C1 segment of cervical spinal cord (tissue), 14 donors: Measurements from ENCODE around the gene CCDC185.
A peak's percentile ranks its signal among the peaks of the same experiment; 100 is the strongest.

Experiments
- DNase-seq, 14 donors: peaks; one replicate each; lab custom pipeline; 2025; lab: John Stamatoyannopoulos, UW

CCDC185 gene

DNA sequence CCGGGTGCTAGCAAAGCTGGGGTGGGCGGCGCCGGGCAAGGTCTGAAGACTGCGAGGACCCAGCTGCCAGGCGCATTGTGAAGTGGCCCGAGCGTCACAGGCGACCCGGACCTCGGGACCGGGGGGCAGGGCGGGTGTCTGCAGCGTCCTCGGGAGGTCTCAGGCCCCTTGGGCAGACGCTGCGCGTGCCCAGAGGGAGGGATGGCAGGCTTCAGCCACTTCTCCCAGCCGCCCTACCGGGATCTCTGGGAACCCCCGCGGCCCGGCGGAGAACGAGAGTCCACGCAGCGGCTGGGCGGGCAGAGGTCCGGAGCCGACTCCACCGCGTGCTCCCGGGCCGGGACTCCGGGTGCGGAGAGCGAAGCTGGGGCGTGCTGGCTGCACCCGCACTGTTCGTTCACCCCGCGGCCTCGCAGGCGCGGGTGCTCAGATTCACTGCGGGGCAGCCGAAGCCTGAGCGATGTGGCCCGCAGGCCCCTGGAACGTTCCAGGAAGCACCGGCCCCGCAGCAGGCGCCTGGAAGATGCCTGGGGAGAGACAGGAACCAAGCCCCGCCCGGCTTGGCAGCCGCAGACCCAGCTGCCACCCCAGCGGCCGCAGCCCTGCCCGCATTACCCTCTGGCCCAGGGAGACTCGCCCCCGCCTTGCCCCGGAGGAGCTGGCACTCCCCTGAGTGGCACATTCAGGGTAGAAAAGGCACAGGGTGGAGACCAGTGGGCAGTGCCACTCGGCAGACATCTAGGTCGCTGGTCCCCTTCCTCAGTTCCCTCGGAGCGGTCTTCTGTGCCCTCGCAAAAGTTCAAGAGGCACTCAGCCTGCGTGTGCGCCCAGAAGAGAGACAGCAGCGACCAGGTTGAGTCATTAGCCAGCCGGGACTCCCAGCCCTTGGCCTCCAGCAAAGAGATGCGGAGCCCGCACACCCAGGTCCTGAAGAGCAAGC, at the start of gene CCDC185:
TSS of gene CCDC185 (plus strand) at position 141 of the 940 bp plus-strand sequence. CDS start at position 202, 61 bp downstream.
- no peak for DNase-seq

DNA sequence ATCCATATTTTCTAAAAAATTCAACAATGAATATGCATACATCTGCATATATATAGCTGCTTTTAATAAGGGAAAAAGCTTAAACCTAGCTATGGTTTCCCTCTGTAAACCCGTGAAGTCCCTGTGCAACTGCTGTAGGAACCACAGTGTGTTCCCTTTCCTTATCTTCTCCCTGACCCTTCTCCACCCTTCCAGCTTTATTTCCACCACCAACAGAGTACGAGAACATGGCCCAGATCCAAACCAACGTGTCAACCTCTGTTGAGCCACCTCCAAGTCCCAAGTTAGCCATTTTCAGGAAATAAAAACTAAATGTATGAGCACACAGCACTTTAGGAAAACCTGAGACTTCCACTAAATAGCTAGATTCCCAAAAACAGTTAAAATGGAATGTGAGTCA, 49.5 kb upstream of the CCDC185 start:
- DNase-seq, result no peak

DNA sequence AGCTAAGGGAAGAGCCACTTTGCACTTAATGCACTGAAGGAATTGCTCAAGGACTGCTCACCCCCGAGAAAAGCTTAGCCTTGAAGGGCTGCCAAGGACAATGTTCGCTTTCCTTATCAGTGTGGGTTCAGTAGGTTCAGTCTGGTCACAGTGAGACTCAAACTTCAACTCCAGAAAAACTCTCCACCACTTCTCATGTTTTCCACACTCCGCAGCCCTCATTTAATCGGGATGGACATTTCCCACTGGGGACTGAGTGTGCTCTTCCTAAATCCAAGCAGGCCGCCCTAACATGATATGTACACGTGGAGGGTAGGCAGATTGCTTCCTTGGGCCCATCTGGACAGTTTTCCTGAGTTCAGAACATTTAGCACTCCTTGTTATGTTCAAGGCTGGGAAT, 48.7 kb upstream of the CCDC185 start:
- DNase-seq, result no peak

DNA sequence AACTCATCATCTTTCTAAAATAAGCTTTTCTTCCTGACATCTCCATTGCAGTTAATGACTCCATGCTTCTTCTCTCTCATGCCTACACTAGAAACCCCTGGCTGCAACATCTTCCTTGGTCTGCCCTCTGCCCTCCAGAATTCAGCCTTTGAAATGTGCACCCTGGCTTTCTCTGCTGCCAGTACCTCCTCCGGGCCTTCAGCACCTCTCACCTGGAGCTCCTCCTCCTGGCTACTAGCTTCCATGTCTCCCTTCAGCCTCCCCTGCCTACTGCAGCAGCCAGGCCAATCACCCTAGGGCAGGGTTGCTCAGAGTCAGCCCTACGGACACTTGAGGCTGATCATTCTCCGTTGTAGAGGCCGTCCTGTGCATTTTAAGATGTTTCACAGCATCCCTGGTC, 47.5 kb upstream of the CCDC185 start:
- no peak for DNase-seq

DNA sequence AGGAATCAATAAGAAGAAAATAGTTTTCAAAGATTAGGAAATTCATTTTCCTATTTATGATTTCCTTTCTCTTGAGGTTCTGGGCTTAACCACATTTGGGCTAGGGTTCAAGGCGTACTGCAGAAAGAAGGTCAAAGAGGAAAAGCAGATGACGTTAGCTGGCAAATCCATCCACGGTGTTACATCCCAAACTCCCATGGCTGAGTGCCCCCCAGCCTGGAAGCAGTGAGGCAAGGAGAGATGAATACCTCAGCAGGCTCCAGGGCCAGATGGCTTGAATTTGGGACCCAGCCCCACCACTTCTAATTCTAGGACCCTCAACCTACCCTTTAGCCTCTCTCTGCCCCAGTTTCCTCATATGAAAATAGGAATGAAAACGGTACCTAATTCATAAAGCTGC, 46.9 kb upstream of the CCDC185 start:
- no peak for DNase-seq

DNA sequence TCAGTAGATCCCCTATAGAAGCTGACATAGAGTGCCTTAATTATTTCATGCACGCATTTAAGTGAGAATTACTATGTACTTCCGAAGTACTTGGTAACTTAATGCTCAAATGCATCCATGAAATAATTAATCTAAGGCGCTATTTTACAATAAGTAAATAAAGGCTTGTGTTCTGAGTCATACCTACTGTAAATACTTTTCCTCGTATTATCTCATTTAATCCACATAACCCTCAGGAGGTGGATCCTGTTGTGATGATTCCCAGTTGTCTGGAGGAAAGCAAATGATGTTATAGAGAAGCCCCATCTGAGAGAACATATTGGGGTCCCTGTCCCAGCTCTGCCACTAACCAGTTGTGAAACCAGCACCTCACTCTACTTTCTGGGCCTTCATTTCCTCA, 45.6 kb upstream of the CCDC185 start:
- DNase-seq, result no peak

DNA sequence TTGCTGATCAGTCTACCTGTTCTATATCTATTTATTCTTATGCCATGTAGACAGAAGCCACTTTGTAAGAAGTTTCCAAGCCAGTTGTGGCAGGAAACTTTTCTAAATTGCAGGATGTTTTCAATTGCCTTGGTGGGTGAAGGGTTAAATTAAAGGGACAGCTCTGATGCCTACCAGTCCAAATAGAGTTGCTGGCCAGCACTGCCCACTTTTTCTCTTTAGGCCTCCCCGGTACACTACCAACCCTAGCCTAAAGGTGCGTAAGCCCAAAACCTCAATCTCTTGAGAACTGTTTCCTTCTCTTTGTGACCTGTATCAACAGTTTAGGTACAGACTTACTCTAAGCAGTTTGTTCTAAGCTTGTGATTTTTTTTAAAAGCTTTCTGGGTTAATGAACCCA, 44.8 kb upstream of the CCDC185 start:
- no peak for DNase-seq

DNA sequence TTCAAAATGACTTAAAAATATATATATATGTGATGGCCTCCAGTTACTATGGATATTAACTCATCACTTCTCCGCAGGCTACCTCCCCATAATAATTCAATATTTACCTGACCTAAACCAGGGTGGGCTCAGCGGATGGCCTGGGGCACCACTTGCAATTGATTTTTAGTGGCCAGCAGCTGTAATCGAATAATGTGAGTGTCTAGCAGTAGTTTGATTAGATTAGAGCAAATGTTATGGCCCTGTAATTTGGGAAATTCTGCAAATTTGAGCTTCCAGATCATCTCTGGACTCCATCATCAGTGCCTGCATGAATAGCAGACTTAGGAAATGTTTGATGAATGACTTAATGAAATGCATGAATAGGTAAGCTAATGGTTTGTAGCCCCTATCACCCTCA, 44.0 kb upstream of the CCDC185 start:
- DNase-seq, result no peak

DNA sequence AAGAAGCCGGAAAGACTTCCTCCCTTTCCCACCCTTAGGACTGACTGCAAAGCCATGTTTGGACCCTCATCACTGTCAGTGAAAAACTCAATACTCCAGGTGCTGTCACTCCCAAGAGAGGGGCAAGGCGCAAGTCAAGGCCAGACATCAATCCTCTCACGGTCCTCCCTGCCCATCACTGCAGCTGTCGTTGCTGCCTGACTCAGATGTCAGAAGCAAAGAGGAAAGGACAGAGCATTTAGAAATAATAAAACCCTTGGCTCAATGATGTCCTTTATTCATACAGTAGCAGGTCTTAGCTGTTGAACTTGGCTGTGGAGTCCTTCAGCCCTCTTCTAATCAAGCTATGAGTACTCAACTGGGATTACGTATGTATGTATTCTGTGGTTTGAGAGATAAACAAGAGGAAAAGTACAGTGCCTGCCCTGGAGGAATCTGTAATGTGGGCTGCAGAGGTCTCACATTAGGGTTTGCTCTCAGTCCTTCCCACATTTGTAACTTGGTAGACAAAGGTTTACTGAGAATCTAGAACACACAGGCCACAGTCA, 42.8 kb upstream of the CCDC185 start:
- no peak for DNase-seq

DNA sequence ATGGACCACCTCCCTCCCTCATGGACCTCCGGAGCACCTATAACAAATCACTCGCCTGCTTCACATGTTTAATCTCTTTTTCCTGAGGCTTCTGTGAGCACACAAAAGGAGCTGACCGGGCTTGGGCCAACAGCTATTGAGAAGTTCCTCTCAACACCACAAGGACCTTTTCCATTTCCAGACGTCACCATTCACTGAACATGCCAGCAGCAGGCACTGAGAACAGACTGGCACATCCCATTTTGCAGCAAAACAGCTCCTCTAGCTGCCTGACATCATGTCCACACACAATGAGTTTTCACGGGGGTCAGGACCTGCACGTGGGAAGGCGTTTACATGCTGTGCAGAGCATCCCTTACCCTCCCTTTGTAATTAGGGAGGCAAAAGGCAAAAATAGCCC, 40.3 kb upstream of the CCDC185 start:
- no peak for DNase-seq

DNA sequence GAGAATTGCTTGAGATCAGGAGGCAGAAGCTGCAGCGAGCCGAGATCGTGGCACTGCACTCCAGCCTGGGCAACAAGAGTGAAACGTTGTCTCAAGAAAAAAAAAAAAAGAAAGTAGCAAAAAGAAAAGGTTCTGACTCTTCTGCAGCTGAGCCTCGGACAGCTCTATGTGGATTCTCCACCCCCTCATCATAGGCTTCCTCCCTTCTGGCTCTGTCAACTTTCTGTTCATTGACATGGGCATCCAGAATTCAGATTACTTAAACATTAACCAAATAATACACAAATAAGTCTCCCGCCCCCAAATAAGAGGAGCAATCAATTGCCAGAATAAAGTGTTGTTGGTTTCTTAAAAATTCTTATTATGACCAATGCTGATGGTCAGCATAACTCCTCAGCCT, 39.3 kb upstream of the CCDC185 start:
- DNase-seq, result no peak

DNA sequence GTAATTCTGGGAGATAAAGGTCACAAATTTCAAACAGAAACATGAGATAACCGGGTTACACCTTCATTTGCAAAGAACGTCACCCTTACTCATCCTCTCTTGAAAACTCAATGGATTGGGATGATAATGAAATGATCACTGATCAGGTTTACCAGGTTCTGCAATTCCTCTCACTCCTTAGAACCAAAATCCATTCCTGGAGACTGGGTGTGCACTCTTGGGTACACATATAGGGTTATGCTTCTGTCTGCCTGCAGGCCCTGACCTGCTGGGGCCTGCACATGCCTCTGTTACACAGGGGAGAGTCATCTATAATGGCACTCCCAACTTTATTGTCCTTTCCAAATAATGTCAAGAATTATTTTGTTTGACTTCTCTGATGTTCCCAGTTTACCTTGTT, 37.5 kb upstream of the CCDC185 start:
- DNase-seq, result no peak

DNA sequence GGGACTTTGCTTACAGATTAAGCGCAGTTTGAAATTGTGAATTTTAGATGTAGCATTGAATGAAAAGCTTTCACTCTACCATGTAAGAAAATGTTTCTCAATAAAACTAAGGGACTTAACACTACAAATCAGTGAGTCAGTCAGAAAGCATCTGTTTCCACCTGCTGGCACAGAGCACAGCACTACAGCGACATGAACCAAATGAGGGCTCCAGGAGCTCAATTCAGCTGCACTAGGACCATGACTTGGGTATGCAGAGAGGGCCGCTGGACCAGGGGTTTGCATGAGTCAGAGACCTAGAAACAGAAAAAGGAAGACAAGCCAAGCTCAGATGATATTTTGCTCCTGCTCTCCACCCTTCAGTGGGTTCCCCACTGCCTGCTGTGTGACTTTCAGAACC, 34.4 kb upstream of the CCDC185 start:
- DNase-seq, result no peak

DNA sequence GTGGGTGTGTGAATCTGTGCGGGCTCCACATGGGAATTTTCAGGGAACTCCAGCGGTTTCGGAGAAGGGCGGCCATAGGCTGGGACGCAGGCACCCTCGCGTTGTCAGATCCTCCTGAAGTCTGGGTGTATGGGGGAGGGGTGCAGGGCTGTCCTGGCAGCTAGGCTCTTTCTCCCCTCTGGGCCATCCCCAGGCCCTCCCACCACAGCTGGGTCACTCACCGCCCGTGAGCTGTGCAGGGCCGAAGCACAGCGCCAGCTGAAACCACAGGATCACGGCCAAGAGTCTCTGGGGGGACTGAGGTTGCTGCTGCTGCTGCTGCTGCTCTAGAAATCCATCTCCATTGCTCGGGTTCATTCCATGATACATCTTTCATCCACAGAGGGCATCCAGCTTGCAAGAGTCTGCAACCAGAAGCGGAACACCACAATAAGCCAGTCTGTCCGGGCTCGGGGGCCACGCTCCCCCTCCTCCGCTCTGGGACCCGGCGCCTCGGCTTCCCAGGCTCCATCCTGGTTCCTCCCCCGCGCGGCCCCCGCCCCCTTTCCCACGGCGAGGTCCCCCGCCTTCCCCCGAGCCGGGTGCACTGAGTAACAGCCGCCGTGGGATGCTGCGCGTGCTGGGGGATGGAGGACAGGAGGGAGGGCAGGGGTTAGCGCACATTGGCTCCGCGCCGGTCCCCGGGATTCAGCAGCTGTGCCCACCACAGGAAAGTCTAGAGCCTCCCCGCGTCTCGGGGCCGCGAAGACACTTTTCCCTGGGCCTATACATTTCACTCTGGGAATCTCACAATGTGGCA, 30.0 kb upstream of the CCDC185 start:
- peak in 5 of 14 donors; percentile 17 to 50 (median 22) for DNase-seq

DNA sequence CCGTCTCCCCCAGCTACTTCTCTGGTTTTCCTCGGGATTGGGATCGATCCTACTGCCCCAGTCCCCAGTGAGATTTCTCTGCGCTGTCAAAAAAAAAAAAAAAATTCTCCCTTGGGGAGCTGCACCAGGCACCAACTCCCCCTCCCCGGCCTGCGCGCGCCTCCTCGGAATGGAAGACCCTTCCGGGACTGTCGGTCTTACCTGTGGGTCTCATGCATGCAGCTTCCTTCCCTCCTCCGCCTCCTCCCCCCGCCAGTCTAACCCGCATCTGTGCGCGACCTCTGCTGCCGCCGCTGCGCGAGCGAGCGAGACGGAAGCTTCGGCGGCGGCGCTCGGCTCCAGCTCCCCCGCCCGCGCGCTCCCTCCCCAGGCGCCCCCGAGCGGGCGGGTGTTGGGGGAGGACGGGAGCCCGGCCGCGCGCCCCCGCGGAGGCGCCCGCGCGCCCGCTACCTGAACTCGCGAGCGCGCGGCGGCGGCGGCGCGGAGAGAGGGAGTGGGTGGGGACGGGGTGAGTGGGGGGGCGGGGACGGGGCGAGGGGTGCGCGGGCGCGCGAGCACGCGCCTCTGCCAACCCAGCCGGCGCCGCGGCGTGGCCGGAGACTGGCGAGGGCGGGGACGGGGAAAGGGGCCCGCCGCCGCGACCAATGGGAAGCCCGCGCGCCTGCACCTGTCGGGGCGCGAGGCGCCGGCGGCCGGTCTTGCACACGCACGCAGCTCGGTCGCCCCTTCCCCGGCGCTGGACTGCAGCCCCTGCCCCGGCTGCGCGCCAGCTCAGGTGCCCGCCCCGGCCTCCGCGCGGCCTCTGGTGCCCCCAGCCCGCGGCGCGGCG, 29.1 kb upstream of the CCDC185 start, which contains the start of gene SUSD4:
TSS of gene SUSD4 (minus strand) at position 321 of the 829 bp plus-strand sequence. CDS start 751 bp downstream, outside the sequence.
- DNase-seq, result peak in 9 of 14 donors; percentile 14 to 86 (median 30)

DNA sequence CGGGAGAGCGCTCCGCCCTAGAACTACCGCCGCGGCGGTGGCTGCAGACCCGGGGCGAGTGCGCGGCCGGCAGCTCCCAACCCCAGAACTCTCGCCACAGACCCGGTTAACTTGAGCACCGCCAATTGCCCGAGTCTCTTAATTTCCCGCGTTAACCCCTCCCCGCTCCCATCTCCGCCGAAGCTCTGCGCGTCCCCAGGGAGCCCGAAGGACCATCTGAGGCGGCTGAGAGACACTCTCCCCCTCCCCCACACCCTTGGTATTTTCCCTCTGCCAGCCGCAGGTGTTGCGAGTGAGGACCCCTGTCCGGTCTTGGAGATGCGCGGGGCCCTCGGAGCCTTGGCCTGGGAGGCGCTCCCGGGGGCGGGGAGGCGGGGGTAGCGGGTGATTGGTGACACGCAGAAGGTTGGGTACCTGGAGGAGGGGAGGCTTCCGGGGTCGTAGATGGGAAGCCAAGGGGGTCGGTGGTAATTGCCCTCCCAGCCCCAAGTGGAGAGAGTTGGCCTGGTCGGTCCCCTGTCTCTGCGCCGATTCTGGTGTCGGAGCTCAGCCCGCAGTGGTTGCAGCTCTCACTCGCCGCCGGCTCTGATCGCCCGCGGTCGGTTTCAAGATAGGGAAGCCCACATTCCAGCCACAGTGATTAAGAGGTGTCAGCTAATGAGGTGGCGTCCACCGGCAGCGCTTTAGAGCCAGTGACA, 28.4 kb upstream of the CCDC185 start:
- peak in 3 of 14 donors; percentile 7 to 68 (median 17) for DNase-seq

DNA sequence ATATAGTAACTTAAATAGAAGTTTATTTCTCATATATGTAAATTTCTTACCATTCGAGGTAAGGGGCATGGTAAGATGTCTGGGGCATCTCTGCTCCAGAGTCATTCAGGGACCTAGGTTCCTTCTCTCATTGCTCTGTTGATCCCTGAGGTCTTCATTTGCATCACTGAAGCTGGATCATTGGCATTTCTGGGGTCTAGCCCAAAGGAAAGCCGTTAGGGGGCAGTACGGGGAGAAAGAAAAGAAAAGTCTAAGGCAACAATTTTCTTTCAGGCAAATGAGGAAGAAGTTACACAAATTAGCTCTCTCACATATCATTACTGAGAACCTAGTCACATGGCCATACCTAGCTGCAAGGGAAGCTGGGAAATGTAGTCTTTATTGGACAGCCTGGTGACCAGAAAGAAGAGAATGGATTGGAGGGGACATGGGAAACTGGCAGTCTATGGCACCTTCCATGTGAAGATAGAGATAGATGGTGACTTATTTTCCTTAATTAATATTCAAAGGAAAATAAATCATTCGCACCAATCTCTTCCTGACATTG, 19.1 kb upstream of the CCDC185 start:
- no peak for DNase-seq

DNA sequence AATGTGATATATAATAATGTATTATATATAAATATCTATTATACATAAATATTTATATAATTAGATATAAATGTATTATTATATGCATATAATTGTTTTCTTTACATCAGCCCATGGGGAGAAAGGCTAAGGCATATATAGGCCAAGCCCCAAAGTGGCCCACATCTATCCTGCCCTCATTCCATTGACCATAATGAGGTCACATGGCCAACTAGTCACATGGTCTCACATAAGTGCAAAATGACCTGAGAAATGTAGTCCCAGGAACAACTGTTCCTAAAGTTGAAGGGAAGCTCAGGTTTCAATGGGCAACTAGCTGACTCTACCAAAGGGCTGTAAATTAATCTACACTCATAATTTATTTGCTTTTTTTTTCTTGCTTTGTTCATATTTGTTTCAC, 14.5 kb upstream of the CCDC185 start:
- DNase-seq, result no peak

DNA sequence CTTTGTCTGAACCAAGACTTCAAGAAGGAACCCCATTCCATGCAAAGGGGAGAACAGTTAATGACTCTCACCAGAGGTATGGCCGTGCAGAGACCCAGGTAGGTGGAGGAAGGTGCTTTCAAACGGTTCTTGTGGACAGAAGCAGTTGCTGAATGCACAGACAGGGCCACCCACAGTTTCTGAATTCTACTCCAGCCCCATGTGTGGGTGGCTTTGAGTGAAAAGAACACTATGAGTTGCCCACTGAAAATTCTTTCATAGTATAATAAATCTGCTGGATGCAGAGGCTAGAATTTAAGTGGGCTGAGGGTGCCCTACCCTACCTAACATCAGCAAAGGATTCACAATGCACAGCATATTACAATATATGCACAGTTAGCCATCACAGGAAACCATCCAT, 7.2 kb upstream of the CCDC185 start:
- DNase-seq, result no peak

DNA sequence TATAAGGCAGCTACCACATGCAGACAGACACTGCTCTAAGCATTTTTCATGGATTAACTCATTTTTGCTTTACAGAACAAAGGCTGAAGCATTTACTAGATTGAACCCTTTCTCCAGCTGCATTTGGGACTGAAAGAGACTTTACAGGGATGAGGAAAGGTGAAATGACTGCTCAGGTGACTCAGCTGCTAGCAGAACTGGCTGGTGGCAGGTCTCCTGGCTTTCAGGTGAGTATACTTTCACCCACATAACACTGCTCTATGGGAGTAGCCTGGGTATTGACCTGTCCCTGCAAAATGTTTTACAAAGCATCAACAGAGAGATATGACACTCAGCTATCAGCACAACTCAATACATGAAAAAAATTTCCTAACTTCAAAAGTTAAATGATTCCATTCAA, 2.6 kb upstream of the CCDC185 start:
- no peak for DNase-seq
